Activated CD4-positive, alpha-beta T cell treated with anti-CD3 and anti-CD28 coated beads for 4 hours (primary cell): ENCODE results near the gene COL4A1.

ENCODE experiments used
- DNase-seq, 2 donors: peaks; one replicate each; pipeline ENCODE4 v3.0.0-alpha.2; 2020

The COL4A1 gene

GRCh38 chr13:110182003-110182402 lies 125.0 kb downstream of the COL4A1 start:
- no peak for DNase-seq

DNA sequence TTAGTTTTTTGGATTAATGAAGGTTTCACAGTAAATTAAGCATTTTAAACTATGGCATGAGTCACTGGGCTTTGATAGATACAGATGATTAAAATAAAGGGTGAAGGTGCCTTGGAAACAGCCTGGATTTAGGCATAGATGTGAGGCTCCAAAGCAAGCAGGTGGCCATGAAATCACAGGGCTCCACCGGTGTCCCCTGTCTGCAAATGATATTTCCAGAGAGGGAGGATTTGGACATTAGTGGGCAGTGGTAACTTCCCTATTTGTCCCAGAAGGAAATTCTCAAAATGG lies 127.2 kb downstream of the COL4A1 start:
- DNase-seq: no peak

DNA sequence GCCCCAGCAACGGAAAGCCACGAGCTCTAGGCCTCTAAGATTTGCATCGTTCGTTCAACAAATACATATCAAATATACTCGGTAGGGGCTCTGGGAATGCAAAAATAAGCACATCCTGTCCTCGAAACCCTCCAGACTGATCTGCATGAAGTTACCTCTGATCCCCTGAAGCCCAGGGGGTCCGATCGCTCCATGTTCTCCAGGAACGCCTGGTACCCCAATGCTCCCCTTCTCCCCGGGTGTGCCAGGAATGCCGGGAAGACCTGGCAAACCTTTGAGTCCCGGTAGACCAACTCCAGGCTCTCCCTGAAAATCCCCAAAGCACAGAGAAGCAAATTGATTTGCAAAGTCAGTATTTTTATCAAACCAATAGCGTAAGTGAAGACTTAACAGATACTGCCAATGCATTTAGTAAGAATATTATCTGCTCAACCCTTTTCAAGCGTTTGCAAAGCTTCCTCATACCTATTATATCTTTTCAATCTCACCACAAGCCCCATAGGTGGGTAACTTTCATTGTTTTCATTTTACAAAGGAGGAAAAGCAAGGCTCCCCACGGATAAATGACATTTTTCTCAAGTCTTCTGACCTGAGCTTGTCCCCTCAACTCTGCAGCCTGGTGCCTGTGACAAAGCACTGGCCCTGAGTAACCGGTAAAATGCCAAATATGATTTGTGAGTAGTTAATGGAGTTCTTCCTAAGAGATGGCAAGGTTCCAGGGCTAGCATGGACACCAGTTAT lies 127.7 kb downstream of the COL4A1 start:
- DNase-seq: no peak

GRCh38 chr13:110177790-110178189 lies 129.2 kb downstream of the COL4A1 start:
- no peak for DNase-seq

GRCh38 chr13:110176431-110176830 lies 130.5 kb downstream of the COL4A1 start:
- no peak for DNase-seq

- DNase-seq: no peak
Measured at GRCh38 chr13:110173247-110173818, 133.6 kb downstream of the COL4A1 start.

- DNase-seq: no peak
Measured at GRCh38 chr13:110170882-110171281, 136.1 kb downstream of the COL4A1 start.

DNA sequence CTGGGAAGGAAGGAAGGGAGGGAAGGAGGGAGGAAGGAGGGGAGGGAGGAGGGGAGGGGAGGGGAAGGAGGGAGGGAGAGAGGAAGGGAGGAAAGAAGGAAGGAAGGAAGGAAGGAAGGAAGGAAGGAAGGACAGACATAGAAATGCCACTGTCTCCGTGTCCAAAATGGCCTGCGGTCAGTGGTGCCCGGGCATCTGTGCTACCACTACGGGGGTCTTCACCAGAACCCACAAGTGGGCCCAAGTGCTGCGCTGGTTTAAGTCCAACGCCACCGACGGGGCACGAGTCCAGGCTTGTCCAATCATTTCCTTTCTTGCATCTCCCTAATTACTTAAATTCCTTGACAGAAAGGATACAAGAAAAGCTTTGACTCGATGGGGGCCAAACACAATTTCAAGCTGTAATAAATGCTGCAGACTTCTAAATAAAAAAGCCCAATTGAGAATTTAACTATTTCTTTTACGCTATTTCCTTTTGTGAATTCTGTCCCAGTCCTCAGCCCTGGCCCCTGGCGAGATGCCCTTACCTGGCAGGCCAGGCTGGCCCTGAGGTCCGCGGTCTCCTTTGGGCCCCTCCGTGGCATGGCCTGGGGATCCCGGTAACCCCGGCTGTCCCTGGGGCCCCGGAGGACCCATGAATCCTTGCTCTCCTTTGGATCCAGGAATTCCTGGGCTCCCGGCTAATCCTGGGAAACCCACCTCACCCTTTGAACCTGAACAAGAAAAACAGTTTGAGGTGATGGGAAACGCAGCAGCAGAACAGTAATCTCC lies 136.8 kb downstream of the COL4A1 start:
- no peak for DNase-seq

DNA sequence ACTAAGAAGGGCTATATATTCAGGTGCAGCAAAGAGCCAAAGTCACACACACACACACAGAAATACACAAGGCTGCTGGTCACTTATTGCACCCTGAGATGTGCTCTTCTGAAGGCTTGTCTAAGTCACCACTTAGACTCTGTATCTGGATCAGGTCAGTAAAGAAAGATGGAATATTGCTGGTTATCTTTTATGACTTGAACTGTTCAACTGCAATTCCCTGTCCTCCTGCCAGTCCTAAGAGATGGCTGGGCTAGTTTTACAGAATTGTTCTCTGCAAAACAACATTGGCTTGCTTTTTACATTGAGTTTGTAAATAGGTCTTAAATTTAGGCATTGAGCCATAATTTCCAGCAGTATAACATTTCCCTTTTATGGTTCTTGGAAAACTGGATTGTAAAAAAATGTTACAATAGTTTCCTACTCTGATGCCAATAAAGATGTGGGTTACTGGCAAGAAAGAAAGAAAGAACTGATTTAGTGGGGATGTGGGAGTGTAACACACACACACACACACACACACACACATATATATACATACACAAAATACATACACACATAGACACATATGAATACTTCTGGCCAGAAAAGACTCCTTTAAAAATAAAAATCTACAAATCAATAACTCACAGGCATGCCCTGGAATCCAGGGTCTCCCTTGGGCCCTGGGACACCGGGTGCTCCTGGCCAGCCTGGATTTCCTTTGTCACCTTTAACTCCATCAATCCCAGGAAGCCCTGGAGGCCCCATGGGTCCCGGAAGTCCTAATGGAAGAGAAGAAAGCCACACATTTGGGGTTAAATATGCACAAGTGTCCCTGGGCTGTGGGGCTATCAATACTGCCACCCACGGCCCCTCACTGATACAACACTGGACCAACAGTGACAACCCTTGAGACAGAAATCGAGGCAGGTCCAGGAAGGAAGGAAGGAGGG lies 137.7 kb downstream of the COL4A1 start:
- DNase-seq: no peak

DNA sequence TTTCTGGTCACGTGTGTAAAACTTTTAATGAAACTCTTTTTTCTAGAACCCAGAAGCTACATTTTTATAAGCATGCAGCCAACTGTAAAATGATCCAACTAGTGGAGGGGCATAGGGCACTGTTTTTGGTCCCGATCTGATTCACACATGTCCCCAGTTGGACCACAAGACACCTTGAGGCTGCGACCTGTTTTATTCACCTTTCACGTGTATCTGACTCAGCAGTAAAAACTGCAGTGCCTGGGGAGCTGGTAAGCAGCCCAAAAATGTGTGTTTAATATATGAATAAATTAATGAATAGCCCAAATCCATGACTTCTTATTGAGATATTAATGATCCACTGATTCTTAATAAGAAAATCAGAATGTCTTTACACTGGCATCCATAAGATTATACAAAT lies 140.4 kb downstream of the COL4A1 start:
- DNase-seq: no peak

GRCh38 chr13:110164706-110165105 lies 142.3 kb downstream of the COL4A1 start:
- no peak for DNase-seq

- no peak for DNase-seq
Measured at GRCh38 chr13:110162866-110163658, 143.9 kb downstream of the COL4A1 start.

- DNase-seq: no peak
Measured at GRCh38 chr13:110162053-110162452, 144.9 kb downstream of the COL4A1 start.

GRCh38 chr13:110161112-110161882 lies 145.7 kb downstream of the COL4A1 start:
- no peak for DNase-seq

DNA sequence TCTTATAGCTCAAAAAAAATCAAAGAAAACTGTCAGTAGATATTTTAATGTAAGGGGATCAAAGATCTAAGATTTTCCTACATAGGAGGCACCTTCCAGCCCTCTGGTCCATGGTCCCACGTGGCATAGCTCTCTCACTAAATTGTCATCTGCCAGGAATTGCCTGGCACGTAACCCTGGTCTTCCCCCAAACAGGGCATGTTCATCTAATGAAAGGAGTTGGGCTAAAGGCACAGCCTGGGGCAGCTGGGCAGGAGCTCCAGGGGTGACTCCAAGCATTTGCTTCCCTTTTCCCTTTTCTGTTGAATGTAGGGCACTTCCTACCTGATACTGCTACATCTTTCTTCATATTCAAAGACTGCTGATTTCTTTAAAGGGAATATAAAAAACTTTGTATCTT lies 148.7 kb downstream of the COL4A1 start:
- no peak for DNase-seq

- no peak for DNase-seq
Measured at GRCh38 chr13:110157718-110158117, 149.2 kb downstream of the COL4A1 start.

DNA sequence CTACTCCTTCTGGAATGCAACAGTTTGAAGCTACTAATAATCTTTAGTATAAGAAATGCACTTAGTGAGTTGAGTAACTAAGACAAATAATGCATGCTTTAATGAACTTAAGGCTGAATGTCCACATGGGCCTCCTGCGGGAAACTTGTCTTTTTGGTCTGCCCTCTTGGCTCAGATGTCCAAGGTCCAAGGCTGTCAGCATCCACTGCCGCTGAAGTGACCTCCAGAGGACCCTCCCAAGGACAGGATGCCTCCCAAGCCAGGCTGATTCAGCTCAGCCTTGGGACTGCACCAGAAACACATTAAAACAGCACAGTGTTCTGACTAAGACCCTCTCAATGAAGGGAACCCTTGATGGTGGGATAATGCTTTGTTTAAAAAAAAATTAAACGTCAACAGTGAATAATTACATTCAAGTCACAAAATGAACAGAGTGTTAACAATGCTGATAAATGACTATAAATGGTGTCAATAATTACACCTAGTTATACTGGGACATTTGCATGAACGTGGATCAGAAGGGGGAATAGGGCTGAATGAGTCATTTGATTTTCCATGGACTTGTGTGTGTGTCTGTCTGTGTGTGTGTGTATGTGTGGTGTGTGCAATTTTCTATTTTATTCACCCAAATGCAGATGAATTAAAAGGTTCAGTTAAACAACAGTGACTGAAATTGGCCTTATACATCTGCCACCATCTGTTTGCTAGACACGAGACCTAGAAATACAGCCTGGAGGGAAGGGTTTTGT lies 150.5 kb downstream of the COL4A1 start:
- no peak for DNase-seq

- no peak for DNase-seq
Measured at GRCh38 chr13:110155072-110155471, 151.9 kb downstream of the COL4A1 start.

- DNase-seq: no peak
Measured at GRCh38 chr13:110154410-110154933, 152.5 kb downstream of the COL4A1 start.

- DNase-seq: no peak
Measured at GRCh38 chr13:110152351-110152750, 154.6 kb downstream of the COL4A1 start.
